ENCODE measurements around the gene SPOCK1.

The SPOCK1 gene

DNA sequence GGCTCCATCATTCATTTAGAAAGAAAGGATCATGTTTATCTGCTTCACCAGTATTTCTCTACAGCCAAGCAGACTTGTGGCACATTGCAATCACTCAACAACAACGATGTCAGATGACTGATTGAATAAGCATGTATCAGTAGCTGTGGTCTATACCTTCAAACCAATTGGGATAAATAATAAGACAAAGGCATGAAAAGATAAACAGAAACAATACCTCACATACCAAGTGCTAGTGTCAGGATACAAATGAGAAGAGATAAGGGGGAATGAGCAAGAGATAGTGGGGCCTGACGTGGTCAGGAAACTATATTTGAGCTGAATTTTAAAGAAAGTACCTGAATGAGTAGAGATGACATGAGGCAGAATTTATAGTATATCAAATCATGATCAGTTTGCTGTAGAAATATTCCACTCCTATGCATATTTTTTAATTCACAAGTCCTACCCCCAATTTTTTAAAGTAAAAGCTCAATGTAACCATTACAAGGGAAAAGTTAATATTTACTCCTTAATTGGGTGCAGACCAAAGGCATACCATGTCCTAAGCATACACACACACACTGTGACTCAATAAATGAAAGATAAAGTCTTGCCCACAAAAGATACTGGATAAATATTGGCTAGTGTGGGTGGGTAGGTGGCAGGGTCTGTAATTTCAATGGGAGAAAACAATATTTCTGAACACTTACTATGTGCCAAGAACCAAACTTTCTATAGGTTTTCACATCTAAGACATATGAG lies 284.5 kb downstream of the SPOCK1 start:
- no peak for DNase-seq

DNA sequence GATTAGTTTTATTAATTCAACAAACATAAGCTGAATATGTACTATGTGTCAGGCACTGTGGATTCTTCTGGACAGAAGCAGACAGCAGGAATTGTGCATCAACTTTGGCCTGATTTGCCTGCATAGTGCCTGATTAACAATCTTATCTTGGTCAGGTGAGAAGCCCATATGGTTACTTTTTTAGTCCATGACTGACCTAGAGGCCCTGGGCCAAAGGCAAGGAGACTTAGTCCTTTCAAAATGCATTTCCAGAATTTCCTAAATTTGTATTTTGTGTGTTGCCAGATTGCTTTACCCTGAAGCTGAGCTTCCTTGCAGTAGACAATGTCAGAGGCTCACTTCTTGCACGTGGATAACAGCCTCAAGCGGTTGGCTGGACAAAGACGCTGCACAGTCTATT lies 286.7 kb downstream of the SPOCK1 start:
- DNase-seq = no peak

DNA sequence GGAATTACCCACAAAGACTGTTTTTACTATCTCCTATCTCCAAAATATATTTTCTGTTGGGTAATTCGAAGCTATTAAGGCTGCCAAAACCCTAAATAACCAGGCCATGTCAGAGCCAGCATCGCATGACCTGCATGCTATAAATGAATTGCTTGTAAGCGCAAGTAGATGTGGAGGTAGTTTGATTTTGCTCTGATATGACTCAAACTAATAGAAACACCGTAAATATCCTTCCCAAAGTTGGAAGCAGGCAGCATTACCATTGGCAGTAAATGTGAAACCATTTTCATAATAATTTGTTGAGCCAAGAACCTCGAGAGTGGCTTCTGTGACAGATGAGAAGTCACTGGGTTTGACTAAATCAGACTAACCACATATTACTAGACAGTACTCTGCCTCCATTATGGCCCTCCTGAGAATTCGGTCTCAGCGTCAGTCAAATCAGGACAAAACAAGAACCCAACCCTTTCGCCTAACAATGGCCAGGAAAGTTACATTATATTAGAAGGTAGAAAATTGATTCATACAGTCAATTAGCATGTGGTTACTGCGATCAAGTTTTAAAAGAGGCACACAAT lies 289.8 kb downstream of the SPOCK1 start:
- no peak for DNase-seq

DNA sequence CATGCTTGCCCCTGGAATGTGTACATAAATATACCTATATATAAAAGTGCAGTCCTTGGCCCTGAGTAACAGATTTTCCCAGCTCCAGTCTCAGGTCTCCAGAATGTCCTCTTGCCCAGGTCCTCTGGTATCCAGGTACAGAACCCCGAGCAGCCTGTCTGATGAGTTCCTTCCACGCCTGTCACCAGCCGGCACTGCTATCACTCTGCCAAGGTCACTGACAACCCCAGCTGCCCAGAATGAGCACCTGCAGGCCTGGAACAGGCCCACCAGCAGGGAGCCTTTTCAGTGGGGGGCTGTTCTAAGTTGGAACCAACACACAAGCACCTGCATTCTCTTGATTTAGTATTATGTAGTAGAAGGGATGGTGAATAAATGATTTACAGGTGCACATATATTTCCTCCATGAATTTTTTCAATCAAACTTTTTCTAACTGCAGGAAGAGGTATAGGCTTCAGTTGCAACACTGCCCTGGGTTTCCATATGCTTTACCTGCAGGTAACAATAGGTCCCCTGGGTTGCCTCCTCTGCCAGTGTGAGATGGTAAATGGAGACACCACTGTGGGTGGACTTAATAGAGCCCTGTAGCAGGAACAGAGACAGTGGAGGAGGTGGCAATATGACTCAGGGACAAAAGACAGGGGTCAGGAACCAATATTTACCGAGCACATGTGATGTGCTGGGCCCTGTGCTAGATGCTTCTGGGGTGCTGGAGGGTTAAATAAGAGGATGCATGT lies 291.9 kb downstream of the SPOCK1 start:
- DNase-seq = no peak

DNA sequence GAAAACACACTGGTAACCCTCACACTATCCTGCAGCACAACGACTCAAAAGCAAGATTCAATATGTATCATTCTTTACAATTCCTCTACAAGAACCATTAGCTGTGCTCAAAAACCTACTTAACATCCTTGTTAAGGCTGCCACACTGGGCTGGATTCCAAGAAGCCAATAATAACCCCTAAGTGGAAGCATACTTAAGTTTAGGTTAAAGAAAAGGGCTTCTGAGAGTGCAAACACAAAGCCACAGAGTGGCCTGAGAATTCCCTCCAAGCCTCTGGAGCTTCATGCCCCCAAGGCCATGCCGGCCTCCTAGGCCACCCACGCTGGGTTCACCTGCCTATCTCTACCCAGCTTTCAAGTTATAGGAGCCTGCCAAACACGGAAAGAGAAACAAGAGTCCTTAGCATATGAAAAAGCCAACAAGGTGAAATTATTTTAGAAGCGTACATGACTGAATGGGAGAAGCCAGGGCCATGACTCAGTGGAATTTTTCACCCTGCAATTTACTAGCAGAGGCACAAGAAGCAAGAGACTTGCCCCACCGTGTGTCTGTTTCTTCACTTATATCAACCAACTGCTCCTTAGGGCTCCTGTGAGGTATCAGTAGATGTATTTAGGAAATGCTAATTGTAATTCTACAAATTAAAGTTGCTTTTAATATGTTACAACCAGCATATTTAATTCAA lies 293.0 kb downstream of the SPOCK1 start:
- no peak for DNase-seq

DNA sequence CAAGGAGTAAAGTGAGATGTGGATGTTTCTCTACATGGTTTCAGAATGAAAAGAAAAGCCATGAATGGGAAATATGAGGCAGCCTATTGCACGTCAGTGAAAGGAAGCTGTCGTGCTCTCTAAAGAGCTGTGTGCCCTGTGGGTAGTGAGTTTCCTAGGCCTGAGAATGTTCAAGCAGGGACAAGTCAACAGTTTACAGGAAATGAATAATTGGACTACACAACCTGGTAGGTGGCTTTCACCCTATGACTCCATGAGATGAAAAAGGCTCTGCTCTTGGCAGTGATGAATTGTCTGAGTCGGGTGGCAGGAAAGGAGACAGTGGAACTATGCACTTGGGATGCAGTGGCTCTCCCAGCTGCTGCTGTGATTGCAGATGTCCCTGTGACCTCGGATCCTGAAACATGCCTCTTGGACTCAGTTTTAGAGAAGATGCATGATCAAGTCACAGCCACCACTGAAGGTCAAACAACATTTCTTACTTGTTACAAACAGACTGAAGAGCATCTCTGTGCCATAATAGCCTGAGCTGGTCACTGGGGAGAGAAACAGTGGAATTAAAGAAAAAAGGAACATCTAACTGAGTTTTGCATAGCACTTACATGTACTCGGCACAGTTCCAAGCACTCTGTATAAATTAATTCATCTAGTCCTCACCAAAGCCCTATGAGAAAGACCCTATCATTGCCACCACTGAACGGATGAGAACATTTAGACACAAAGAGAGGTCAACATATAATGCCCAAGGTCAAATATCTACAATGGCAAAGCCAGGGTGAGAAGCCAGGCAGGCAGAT lies 293.7 kb downstream of the SPOCK1 start:
- no peak for DNase-seq

DNA sequence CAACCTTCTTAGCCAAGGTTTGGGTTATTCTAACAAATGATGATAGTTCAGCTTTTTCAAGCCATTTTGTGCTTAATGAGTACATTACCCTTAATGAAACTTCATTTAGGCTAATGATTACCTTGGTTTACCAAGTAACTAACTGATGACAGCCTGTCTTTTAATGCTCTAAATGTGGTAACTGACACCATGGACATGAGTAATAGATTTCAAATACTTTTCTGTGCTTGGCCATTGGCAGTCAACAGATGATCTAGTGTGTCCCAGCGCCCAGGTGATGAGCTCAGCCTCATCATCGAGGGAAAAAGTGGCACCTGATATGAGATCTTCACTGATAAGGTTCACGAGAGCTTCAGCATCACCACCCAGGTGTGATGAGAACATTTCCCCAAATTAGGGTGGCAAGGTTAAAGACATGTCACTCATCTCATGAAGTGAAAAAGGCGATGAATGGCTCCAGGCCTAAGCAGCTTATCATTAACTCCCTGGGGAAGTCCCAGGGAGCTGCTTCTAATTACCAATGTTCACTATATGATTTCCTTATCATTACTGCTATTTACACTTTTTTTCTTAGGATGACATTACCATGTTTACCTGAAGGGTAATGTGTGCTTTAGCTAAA lies 296.0 kb downstream of the SPOCK1 start:
- no peak for DNase-seq

DNA sequence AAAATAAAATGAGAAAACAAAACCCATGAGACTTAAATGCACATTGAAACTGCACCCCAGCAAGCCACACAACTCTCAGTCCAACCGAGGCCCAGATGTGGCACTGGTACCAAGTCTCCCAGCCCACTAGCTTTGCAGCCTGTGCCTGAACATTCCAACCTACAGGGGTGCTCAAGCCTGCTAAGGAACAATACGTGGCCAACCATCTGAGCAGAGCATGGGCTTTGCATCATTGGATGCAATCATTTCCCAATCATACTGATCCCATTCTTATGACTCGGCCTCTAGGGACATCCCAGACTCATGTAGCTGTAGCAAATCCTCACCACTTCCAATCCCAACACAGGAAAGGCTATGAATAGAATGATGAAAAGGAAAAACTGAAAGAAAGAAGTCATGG lies 297.2 kb downstream of the SPOCK1 start:
- DNase-seq = no peak

DNA sequence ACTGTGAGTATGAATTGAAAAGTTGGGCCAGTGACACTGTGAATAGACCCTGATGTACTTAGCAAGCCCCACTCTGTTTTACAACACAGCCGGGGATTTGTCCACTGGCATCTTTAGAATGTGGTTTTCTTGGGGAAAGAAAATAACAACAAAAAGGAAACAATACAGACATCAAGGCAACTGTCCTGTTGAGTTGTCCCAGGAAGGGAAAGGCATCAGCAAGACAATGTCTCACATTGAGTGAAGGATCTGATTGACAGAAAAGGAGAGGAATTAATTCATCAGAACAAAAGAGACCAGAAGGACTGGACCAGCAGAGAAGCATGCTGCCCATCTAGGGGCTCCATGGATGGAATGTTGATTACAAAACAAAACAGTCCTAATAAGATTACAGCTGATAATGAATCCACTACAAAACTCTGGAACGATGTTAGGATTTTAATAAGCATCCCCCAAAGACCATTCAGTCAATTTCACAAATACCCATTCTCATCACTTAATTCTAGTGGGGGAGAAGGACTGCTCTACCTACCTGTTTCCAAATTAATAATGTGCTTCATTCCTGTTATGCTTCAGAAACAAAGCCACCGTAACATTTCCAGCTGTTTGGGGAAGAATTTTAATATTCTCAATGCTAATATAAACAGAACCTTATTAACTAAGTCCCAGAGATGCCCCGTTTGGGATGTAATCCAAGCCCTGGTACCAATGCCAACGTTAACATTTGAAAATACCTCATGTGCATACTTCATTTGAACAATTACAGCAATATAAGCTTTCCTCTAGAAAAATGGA lies 298.0 kb downstream of the SPOCK1 start:
- no peak for DNase-seq

DNA sequence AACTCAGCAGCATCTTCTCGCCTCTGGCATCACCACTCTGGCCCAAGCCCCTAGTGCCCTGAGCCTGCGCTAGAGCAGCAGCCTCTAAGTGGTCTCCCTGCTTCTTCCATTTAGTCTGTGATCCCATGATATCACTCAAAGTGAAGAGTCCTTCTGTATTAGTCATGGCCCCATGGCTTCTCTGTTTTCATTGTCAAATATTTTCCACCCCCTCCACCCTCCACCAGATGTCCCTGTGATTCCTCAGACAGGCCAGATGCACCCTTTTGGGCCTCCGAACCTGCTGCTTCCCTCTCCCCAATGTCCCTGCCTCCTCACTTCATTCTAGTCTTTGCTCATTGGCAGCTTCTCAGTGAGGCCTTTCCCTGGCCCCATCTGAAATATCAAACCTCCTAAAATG lies 299.2 kb downstream of the SPOCK1 start:
- DNase-seq = no peak

DNA sequence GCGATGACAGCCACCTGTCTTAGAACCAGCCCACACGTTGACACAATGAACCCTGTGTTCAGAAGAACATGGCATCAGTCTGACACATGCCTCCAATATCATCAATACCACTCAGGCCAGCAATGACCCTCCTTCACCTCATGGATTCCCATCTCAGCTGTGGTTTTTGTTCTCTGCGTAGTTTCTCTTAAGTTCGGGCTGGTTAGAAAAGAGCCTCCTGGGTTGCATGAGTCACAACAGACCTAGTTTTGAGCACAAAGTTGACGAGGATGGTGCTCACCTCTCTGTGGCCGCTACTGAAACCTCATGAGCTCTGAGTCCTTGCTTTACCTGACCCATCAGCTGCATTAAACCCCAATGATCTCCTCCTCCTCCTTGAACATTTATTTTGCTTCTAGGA lies 299.9 kb downstream of the SPOCK1 start:
- DNase-seq = no peak

DNA sequence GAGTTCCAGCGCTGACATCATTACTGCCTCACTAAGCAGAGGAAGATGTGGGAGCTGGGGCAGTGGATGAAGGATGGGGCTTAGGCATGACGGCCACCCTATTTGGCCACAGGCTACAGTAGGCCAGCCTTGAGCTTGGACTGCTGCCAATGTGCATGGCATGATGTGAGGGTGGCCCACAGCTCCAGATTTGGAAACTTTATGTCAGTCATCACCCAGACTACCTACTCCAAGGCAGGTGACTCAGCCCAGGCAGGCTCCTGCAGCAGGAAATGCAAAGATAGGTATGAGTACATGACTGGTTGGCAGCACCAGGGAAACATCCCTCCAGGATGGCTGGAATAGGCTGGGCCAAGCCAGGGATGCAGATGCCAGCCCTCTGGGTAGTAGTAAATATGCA lies 303.6 kb downstream of the SPOCK1 start:
- no peak for DNase-seq

DNA sequence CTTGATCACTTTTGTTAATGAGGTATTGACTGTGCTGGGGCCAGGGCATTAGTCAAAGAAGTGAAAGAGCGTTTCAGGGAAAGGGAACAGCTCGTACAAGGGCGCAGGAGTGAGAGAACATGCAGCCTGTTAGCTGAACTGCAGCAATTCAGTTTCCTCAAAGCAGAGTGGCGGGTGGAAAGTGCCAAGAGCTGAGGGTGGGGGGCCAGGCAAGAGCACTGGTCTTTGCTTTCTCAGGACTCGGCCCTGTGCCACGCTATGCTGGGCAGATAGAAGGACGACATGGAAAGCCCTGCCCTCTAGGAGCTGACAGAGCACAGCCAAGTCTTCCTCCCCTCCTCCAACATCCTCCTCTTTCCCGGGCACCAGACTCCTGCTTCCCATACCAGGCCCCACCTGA lies 304.8 kb downstream of the SPOCK1 start:
- DNase-seq = no peak

DNA sequence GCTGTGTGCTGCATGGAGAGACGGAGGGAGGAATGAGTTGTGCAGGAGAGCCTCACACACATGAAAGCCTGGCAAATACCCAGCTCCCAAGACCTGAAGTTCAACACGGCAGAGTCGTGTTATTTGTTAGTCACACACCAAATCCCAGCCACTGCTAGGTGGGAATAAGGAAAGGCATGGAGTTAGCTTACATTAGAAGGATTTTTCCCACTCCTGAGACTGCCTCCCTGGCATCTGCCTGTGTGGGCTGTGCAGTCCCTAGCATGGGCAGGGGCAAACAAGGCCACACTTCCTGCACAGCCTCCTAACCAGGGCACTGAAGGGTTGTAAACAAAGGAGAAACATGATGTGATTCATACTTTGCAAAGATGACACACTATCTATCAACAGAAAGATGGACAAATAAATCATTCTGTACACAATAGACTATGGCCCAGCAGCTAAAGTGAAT lies 306.8 kb downstream of the SPOCK1 start:
- no peak for DNase-seq

DNA sequence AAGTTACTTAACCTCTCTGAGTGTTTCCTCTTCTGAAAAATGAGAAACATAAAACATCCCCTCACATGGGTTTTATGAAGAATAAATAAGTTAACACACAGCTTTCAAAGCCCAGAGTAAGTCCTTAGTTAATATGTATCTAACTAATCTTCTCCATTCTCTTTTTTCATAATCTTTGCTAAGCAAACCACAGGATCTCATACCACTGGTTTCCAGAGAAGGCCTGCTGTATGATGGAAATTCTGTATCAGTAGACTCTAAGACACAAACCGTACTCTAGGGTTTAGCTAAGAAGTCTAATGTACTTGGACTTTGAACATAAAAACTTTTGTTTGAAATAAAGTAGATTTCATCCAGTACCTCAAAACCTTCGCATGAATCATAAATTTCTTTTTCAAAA lies 307.9 kb downstream of the SPOCK1 start:
- DNase-seq = no peak

DNA sequence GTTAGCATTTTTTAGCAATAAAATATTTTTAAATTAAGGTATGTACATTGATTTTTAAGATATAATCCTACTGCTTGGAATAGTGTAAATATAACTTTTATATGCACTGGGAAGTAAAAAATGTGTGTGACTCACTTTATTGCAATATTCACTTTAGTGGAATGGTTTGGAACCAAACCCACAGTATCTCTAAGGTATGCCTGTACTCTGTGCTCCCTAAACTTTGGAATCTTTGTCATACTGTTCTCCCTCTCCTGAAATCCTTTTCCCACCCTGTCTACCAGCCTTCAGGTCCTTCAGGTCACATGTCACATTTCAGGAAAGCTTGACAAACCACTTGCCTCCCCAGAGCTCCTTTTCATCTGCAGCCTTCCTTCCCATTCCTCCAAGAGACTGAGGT lies 308.7 kb downstream of the SPOCK1 start:
- no peak for DNase-seq

DNA sequence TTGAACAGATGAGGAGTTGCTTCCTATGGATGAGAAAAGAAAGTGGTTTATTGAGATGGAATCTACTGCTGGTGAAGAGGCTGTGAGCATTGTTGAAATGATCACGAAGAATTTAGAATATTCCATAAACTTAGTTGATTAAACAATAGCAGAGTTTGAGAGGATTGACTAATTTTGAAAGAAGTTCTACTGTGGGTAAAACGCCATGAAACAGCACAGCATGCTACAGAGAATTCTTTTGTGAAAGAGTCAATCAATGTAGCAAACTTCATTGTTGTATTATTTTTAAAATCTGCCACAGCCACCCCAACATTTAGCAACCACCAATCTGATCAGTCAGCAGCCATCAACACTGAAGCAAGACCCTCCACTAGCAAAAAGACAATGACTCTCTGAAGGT lies 309.1 kb downstream of the SPOCK1 start:
- no peak for DNase-seq

DNA sequence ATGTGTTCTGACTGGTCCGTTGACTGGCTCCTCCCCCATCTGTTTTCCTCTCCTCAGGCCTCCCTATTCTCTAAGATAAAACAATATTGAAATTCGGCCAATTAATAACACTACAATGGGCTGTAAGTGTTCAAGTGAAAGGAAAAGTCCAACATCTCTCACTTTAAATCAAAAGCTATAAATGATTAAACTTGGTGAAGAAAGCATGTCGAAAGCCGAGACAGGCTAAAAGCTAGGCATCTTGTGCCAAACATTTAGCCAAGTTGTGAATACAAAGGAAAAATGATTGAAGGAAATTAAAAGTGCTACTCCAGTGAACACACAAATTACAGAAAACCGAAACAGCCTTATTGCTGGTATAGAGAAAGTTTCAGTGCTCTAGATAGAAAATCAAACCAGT lies 310.6 kb downstream of the SPOCK1 start:
- no peak for DNase-seq

DNA sequence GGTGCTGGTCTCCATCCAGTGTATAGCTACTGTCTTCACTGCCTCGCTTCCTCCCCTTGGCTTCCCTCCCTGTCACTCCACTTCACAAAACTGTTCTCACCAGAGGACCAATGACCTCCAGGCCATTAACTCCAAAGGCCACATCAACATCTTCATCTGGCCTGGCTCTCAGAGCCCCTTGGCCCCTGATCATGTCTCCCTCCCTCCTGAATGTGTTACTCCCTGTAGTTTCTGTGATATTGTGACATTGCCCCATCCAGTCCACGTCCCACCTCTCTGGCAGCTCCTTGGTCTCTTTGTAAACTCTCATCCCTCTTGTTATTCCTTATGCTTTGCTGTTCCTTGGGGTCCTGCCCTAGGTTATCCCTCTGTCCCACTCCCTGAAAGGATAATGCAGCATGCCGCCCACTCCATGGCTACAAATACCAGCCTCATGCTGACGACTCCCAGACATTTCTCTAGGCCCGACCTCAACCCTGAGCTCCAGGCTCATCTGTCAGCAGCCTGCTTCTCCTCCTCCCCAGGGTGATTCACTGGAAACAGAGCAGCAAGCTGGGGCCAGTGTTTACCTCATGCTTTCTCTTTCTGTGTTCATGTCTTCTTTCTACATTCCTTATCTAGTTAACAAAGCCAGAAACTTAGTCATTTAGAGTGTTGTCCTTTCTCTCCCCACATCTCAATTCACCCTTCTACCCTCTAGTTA lies 312.2 kb downstream of the SPOCK1 start:
- DNase-seq = no peak

DNA sequence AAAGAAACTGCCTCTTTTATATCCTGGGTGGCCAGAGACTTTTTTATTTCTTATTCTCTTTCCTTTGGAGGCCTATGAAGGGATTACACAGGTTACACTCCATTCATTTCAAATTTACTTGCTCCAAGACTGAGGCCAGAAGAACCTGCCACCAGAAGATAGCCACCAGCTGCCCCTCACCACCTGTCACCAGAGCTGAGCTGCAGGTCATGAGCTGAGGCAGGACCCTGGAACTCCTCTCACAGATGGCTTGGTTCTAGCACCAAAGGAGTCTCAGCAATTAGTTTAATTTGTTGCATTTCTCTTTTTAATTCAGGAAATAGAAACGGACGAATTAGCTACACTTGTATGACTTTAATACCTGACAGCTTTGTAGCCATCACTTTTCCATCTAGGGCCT lies 313.9 kb downstream of the SPOCK1 start:
- DNase-seq = no peak

DNA sequence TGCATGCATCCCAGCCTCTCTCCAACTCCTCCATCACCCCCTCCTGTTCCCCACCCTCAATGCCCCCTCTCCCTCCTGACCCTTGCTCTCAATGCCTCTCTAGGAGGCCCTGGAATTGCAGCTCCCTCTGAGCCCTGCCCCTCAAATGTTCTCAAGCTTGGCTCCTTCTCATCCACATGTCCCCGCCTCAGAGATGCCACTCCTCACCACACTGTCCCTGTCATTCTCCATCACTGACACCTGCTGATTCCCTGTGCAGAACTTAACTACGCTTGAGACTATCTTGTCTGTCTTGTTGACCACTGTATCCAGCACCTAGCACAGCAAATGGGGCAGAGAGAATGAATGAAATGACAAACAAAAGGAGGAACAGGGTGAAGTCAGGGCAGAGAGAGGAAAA lies 314.4 kb downstream of the SPOCK1 start:
- DNase-seq = no peak

Data from NCI-H510A treated with DMSO at 0.1 percent for 48 hours (cell line).